GM12874 (cell line): ENCODE results near the gene ENGASE.

Experiments
- TF ChIP-seq, protein P1 (sequence below): IDR thresholded peaks from 2 replicates; pipeline ENCODE4 v1.5.1; 2011; ENCODE audit warnings: low read depth, mild to moderate bottlenecking, control low read depth, low read length, moderate library complexity; ENCODE audit not compliant: insufficient read depth

The ENGASE gene

GRCh38 chr17:79062691-79063090 lies 11.9 kb upstream of the ENGASE start:
- TF ChIP-seq, protein P1, sequence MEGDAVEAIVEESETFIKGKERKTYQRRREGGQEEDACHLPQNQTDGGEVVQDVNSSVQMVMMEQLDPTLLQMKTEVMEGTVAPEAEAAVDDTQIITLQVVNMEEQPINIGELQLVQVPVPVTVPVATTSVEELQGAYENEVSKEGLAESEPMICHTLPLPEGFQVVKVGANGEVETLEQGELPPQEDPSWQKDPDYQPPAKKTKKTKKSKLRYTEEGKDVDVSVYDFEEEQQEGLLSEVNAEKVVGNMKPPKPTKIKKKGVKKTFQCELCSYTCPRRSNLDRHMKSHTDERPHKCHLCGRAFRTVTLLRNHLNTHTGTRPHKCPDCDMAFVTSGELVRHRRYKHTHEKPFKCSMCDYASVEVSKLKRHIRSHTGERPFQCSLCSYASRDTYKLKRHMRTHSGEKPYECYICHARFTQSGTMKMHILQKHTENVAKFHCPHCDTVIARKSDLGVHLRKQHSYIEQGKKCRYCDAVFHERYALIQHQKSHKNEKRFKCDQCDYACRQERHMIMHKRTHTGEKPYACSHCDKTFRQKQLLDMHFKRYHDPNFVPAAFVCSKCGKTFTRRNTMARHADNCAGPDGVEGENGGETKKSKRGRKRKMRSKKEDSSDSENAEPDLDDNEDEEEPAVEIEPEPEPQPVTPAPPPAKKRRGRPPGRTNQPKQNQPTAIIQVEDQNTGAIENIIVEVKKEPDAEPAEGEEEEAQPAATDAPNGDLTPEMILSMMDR = no peak

GRCh38 chr17:79064026-79064425 lies 10.6 kb upstream of the ENGASE start:
- TF ChIP-seq, protein P1 = no peak

GRCh38 chr17:79065105-79065670 lies 9.4 kb upstream of the ENGASE start:
- TF ChIP-seq, protein P1 = peak; percentile 46

- TF ChIP-seq, protein P1 = no peak
Observed at GRCh38 chr17:79066963-79067362, 7.7 kb upstream of the ENGASE start.

DNA sequence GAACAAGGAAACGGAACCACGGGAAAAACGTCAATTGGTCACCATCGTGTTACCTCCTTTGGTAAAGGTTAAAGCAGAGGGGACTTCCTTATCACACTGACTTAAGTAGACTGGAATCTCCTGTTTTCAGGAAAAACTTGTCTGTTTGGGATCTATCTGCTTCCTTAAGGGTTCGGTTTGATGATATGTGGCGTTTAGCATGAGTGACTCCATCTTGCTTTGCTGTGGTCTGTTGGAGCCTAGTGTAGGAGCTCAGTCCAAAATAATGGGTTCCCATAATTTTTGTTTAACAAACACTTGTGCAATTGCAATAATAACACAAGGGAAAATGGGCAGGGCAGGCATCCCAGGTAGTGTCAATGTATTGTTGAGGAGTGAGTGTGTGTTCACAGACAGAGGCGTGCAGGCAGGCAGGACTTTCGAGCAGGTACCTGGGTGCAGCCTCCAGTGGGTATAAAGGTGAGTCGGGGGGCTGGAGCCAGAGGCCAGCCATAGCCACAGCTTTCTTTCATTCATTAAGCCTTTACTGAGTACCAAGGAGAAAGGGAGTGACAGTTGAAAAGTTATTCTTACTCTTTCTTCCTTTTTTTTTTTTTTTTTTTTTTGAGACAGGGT lies 4.3 kb upstream of the ENGASE start:
- TF ChIP-seq, protein P1 = no peak

DNA sequence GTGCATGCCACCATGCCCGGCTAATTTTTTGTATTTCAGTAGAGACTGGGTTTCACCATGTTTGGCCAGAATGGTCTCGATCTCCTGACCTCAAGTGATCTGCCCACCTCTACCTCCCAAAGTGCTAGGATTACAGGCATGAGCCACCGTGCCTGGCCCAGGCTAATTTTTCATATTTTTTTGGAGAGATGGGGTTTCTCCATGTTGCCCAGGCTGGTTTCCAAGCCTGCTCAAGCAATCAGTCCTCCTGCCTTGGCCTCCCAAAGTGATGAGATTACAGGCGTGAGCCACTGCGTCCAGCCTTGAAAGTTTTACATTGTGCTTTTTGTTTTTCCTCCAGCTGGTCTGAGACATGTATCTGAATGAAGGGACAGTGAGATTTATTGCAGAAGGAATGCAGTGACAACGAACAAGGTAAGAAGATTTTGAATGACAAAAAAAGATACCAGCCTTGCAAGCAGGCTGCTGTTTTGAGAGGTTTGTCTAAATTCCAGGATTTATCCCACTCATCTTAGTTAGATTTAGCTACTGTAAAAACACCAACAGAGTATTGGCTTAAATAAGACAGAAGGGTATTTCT lies 3.4 kb upstream of the ENGASE start:
- TF ChIP-seq, protein P1 = no peak

GRCh38 chr17:79072544-79072943 lies 2.1 kb upstream of the ENGASE start:
- TF ChIP-seq, protein P1 = no peak
